GM23338 (cell line): Measurements from ENCODE around the gene RHBDD2. TPM values are rescaled to one million over a fixed set of nuclear protein-coding genes. Genes with fewer than 3 reads are reported as not detected.
"Not testable (repeated sequence)": the region's sequence is repeated elsewhere in the genome, so short reads cannot be mapped to it uniquely, and the experiment has no call there.

Experiments used
- ATAC-seq: fragments of 200-7000 bp; cut with Tn5 transposase; 3 replicates; pipeline ENCODE4 v1.9.1; 2020
- DNase-seq: peaks from one replicate; pipeline ENCODE4 v3.0.0-alpha.2; 2015; ENCODE audit warnings: low spot score
- H2AFZ ChIP-seq: fragments of 200-600 bp; sonication (generic); 2 replicates; pipeline ENCODE4 v1.8.0; 2016; ENCODE audit warnings: antibody characterized with exemption, mild to moderate bottlenecking, moderate library complexity
- H3F3A ChIP-seq: fragments of 200-600 bp; sonication (generic); replicated peaks from 2 replicates; pipeline ENCODE4 v1.8.0; 2017; ENCODE audit warnings: antibody characterized with exemption, mixed run types, low read depth
- H3K27ac ChIP-seq: fragments of 200-600 bp; sonication (generic); 2 replicates; pipeline ENCODE4 v1.6.1; 2016; ENCODE audit warnings: low read depth
- H3K27me3 ChIP-seq: fragments of 200-600 bp; sonication (generic); 2 replicates; pipeline ENCODE4 v1.8.0; 2016; ENCODE audit warnings: mild to moderate bottlenecking, mixed run types, moderate library complexity; ENCODE audit not compliant: insufficient read depth
- H3K36me3 ChIP-seq: fragments of 200-600 bp; sonication (generic); 2 replicates; pipeline ENCODE4 v1.8.0; 2016; ENCODE audit warnings: mild to moderate bottlenecking; ENCODE audit not compliant: insufficient read depth
- H3K4me1 ChIP-seq: fragments of 200-600 bp; sonication (generic); 2 replicates; pipeline ENCODE4 v1.8.0; 2016; ENCODE audit warnings: mild to moderate bottlenecking, moderate library complexity; ENCODE audit not compliant: insufficient read depth
- H3K4me2 ChIP-seq: fragments of 200-600 bp; sonication (generic); 2 replicates; pipeline ENCODE4 v1.7.1; 2017; ENCODE audit warnings: mixed run types
- H3K4me3 ChIP-seq: fragments of 200-600 bp; sonication (generic); 2 replicates; pipeline ENCODE4 v1.6.1; 2016; ENCODE audit warnings: mixed run types
- H3K79me2 ChIP-seq: fragments of 200-600 bp; sonication (generic); replicated peaks from 2 replicates; pipeline ENCODE4 v1.8.0; 2017; ENCODE audit warnings: mild to moderate bottlenecking; ENCODE audit not compliant: insufficient read depth
- H3K9me2 ChIP-seq: fragments of 200-600 bp; sonication (generic); 2 replicates; pipeline ENCODE4 v1.8.0; 2017; ENCODE audit not compliant: insufficient read depth
- H4K20me1 ChIP-seq: fragments of 200-600 bp; sonication (generic); replicated peaks from 2 replicates; pipeline ENCODE4 v1.8.0; 2017; ENCODE audit warnings: mild to moderate bottlenecking; ENCODE audit not compliant: insufficient read depth
- H3K27ac Mint-ChIP-seq: 2 replicates; pipeline ENCODE4 v1.8.0; 2020; ENCODE audit warnings: inconsistent platforms, mild to moderate bottlenecking, moderate library complexity, mixed read lengths
- H3K27me3 Mint-ChIP-seq: 3 replicates; pipeline ENCODE4 v1.8.0; 2022; ENCODE audit warnings: low read depth, mild to moderate bottlenecking, moderate library complexity, mixed read lengths, inconsistent platforms; ENCODE audit not compliant: insufficient read depth, poor library complexity
- H3K36me3 Mint-ChIP-seq: 3 replicates; pipeline ENCODE4 v1.8.0; 2021; ENCODE audit warnings: low read depth, mild to moderate bottlenecking, inconsistent platforms, moderate library complexity, mixed read lengths
- H3K4me1 Mint-ChIP-seq: 3 replicates; pipeline ENCODE4 v1.8.0; 2020; ENCODE audit warnings: mild to moderate bottlenecking, inconsistent platforms, mixed read lengths
- H3K4me3 Mint-ChIP-seq: 3 replicates; pipeline ENCODE4 v1.8.0; 2021; ENCODE audit warnings: moderate library complexity, mild to moderate bottlenecking, inconsistent platforms, mixed read lengths
- H3K9me3 Mint-ChIP-seq: 3 replicates; pipeline ENCODE4 v1.8.0; 2020; ENCODE audit warnings: moderate library complexity, mild to moderate bottlenecking, inconsistent platforms, mixed read lengths
- CREB1 ChIP-seq: fragments of 250-450 bp; sonication (Bioruptor Pico); IDR thresholded peaks from 2 replicates; pipeline ENCODE4 v1.5.0; 2020; ENCODE audit warnings: low read depth, mild to moderate bottlenecking, moderate library complexity
- CTCF ChIP-seq, 2 experiments: fragments of 200-600 bp in 1 of 2; sonication (generic) in 1 of 2; conservative IDR thresholded peaks; 2 replicates each; pipeline versions ENCODE4 v1.5.1 to v1.6.1; 2016 to 2017; ENCODE audit warnings: antibody characterized with exemption in 2 of 2, low read depth in 2 of 2, mild to moderate bottlenecking in 2 of 2, moderate library complexity in 1 of 2
- EZH2phosphoT487 ChIP-seq: fragments of 200-600 bp; sonication (generic); IDR thresholded peaks from one replicate; pipeline ENCODE4 v1.8.1; 2018; ENCODE audit warnings: antibody characterized with exemption; ENCODE audit not compliant: unreplicated experiment
- JUNB ChIP-seq: IDR thresholded peaks from one replicate; pipeline ENCODE4 v1.6.1; 2016; ENCODE audit warnings: antibody characterized with exemption; ENCODE audit not compliant: unreplicated experiment
- NANOG ChIP-seq: IDR thresholded peaks from 2 replicates; pipeline ENCODE4 v1.6.1; 2016; ENCODE audit warnings: antibody characterized with exemption, borderline replicate concordance
- POLR2AphosphoS5 ChIP-seq: IDR thresholded peaks from 2 replicates; pipeline ENCODE4 v1.6.1; 2016; ENCODE audit warnings: antibody characterized with exemption, low read depth
- STAT1 ChIP-seq: IDR thresholded peaks from one replicate; pipeline ENCODE4 v1.6.1; 2016; ENCODE audit warnings: antibody characterized with exemption; ENCODE audit not compliant: unreplicated experiment
- ZNF462 ChIP-seq: fragments of 250-450 bp; sonication (Bioruptor Pico); IDR thresholded peaks from 2 replicates; pipeline ENCODE4 v1.5.0; 2020; ENCODE audit warnings: mild to moderate bottlenecking, moderate library complexity
- polyA plus RNA-seq: library from polyadenylated mRNA; unstranded; fragments of >200 nt; fragmentation: Nextera tagmentation; extraction: Ambion mirVana; gene quantifications from 2 replicates; pipeline ENCODE4 v1.2.1, GENCODE V29; 2016
- total RNA-seq: library from RNA; depleted of rRNA; stranded (reverse); fragments of >200 nt; shearing (Covaris generic); gene quantifications from 2 replicates; pipeline ENCODE4 v1.2.3, GENCODE V29; 2014

The RHBDD2 gene
- total and polyA plus RNA-seq, 2 experiments from 2014 or later = 23.1 to 25.7 TPM

- H3K9me3 Mint-ChIP-seq, H3K27ac Mint-ChIP-seq, H3K4me1 ChIP-seq, H3K4me3 ChIP-seq, ATAC-seq, H3F3A ChIP-seq, DNase-seq, H3K27me3 ChIP-seq, H2AFZ ChIP-seq, H4K20me1 ChIP-seq, H3K4me1 Mint-ChIP-seq, H3K27me3 Mint-ChIP-seq, H3K4me2 ChIP-seq, H3K4me3 Mint-ChIP-seq, H3K79me2 ChIP-seq, H3K36me3 Mint-ChIP-seq, H3K9me2 ChIP-seq, H3K36me3 ChIP-seq, H3K27ac ChIP-seq: not testable (repeated sequence)
These were observed 14.6 kb upstream of the RHBDD2 start for GRCh38 chr7:75864251-75864650.

GRCh38 chr7:75866114-75866488, 12.7 kb upstream of the RHBDD2 start:
- no peaks in the 10 kb centered on the region for H3K36me3 ChIP-seq
- H3K4me3 ChIP-seq = no peak overlapping the region
- no peaks in the 10 kb centered on the region for H3K79me2 ChIP-seq
- peak overlapping the region; percentile 88; the same call in 1 of the 2 replicates for H2AFZ ChIP-seq
- peak; percentile 62 for ATAC-seq
- no peaks in the 10 kb centered on the region for H3K27me3 ChIP-seq
- no peaks in the 10 kb centered on the region for H3K9me2 ChIP-seq
- Mint-ChIP-seq H3K27me3 (peaks cover 3% of the 10 kb centered on the region), H3K4me3 (no peak overlapping the region), H3K27ac (no peak overlapping the region), H3K9me3 (no peaks in the 10 kb centered on the region), H3K36me3 (no peaks in the 10 kb centered on the region), H3K4me1 (peaks cover 3% of the 10 kb centered on the region; the same call in 2 of the 3 replicates)
- TF ChIP-seq EZH2phosphoT487 (no peak), CTCF (conservative IDR thresholded peaks at IDR 0.05; ENCODE audit: low read depth in 2 of 2) (no peak), NANOG (no peak), CREB1 (CRISPR knock-in tag) (no peak), POLR2AphosphoS5 (no peak), STAT1 (no peak), JUNB (no peak), ZNF462 (CRISPR knock-in tag) (no peak)
- no peaks in the 10 kb centered on the region for H4K20me1 ChIP-seq
- H3F3A ChIP-seq = no peaks in the 10 kb centered on the region
- H3K4me2 ChIP-seq = no peak overlapping the region
- no peak overlapping the region for H3K27ac ChIP-seq
- no peak for DNase-seq
- no peaks in the 10 kb centered on the region for H3K4me1 ChIP-seq
